WI38 (cell line): ENCODE measurements around the gene METTL18.

Experiments used
- H3K4me3 ChIP-seq: 2 replicates; pipeline ENCODE4 v1.5.1; 2011; ENCODE audit warnings: low read depth, mild to moderate bottlenecking, control low read depth, low read length
- CTCF ChIP-seq: IDR thresholded peaks from 2 replicates; pipeline ENCODE4 v1.5.1; 2012; ENCODE audit warnings: low read depth, mild to moderate bottlenecking, control low read depth, low read length

METTL18 gene

GRCh38 chr1:169768161-169768560 is 26.5 kb downstream of the METTL18 start:
- no peak overlapping the region for H3K4me3 ChIP-seq
- TF ChIP-seq CTCF, result no peak

DNA sequence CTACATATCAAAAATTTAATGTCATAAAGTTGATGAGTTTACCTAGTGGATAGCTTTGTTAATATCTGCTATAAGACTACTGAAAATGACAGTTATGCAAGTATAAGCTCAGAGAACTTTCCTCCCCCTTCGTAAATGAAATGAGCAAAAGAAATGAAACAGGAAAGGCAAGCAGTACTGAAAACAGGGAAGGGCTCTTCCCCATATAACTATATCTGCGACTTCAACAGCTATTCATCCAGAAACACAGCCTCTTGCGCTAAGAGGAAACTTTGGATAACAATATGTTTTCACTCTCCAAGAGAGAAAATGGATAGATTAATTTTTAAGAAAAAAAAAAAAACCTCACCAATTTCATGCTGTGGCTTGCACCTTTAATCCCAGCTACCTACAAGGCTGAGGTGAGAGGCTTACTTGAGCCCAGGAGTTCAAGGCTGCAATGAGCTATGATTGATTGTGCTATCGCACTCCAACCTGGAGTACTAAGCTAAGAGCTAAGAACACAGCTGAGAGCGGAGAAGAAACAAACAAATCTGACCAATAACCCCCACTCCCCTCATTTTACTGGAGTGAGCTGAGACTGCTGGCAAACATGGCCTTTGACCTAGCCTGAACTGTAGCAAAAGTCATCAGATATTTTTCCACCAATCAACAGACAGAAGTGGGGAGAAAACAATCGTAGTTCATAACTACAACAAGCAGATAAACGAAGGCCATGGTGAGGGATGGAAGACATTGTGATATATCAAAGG is 29.0 kb downstream of the METTL18 start:
- H3K4me3 ChIP-seq, result no peak overlapping the region
- no peak for TF ChIP-seq CTCF

GRCh38 chr1:169764919-169765318 is 29.8 kb downstream of the METTL18 start:
- TF ChIP-seq CTCF, result no peak

GRCh38 chr1:169762699-169763098 is 32.0 kb downstream of the METTL18 start:
- no peak for TF ChIP-seq CTCF

More at GRCh38 chr1:169764919-169765318, 29.8 kb downstream of the METTL18 start:
- H3K4me3 ChIP-seq, result no peak overlapping the region

GRCh38 chr1:169759038-169759437 is 35.7 kb downstream of the METTL18 start:
- no peak overlapping the region for H3K4me3 ChIP-seq
- no peak for TF ChIP-seq CTCF

More at GRCh38 chr1:169762699-169763098, 32.0 kb downstream of the METTL18 start:
- no peak overlapping the region for H3K4me3 ChIP-seq

DNA sequence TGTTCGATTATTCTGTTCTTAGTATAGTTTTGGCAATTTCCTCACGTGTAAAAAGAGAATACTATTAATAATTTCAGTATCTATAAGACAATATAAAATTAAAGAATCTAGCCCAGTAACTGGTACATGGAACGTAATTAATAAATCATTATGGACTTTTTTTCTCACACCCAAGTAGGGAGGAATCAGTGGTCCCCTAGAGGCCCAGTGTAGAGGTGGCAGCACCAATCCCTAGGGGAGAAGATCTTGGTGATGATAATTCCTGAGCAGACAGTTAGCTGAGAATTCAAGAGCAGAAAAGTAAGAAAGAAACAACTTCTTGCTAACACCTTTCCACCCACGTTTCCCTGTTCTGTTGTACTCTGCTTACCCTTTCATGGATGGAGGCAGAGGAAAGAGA is 41.2 kb downstream of the METTL18 start:
- H3K4me3 ChIP-seq, result no peak overlapping the region
- TF ChIP-seq CTCF, result no peak

DNA sequence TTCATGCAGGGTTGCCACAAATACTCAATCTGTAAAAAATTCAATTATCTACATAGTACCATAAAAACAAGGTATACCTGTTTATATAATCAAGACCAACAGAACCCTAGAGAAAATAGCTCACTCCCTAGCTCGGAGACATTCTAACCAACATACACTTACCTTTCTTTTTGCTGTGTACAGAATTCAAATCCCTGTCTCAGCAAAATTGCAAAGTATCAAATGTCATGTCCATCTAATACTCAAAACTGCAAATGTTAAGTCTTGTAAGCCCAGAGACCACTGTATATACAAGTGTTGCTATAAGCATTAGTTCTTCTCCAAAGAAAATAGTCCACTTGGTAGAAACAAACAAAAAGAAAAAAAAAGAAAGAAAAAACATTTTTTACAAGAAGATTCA is 44.7 kb downstream of the METTL18 start:
- no peak overlapping the region for H3K4me3 ChIP-seq
- no peak for TF ChIP-seq CTCF
